ENCODE results near the gene MAP2K6.

The MAP2K6 gene

GRCh38 chr17:69414408-69415274 lies at the start of gene MAP2K6:
MAP2K6 (plus strand) TSS chr17:69414697; CDS start chr17:69414985, 288 bp downstream.
- no peak for DNase-seq

- no peak for DNase-seq
Observed at GRCh38 chr17:69367298-69367697, 47.2 kb upstream of the MAP2K6 start.

- no peak for DNase-seq
Observed at GRCh38 chr17:69373069-69373468, 41.4 kb upstream of the MAP2K6 start.

GRCh38 chr17:69375229-69375628 lies 39.3 kb upstream of the MAP2K6 start:
- DNase-seq: no peak

GRCh38 chr17:69388822-69389442 lies 25.6 kb upstream of the MAP2K6 start:
- DNase-seq: no peak

- DNase-seq: no peak
Observed at GRCh38 chr17:69390795-69391501, 23.5 kb upstream of the MAP2K6 start.

GRCh38 chr17:69401251-69401650 lies 13.2 kb upstream of the MAP2K6 start:
- no peak for DNase-seq

GRCh38 chr17:69402052-69402451 lies 12.4 kb upstream of the MAP2K6 start:
- no peak for DNase-seq

GRCh38 chr17:69404399-69404798 lies 10.1 kb upstream of the MAP2K6 start:
- DNase-seq: no peak

- DNase-seq: no peak
Observed at GRCh38 chr17:69405096-69405495, 9.4 kb upstream of the MAP2K6 start.

- DNase-seq: no peak
Observed at GRCh38 chr17:69406941-69407340, 7.6 kb upstream of the MAP2K6 start.

- DNase-seq: no peak
Observed at GRCh38 chr17:69407759-69408158, 6.7 kb upstream of the MAP2K6 start.

GRCh38 chr17:69410671-69411070 lies 3.8 kb upstream of the MAP2K6 start:
- no peak for DNase-seq

GRCh38 chr17:69411766-69412165 lies 2.7 kb upstream of the MAP2K6 start:
- no peak for DNase-seq

- no peak for DNase-seq
Observed at GRCh38 chr17:69412251-69412671, 2.2 kb upstream of the MAP2K6 start.

- no peak for DNase-seq
Observed at GRCh38 chr17:69415431-69415830, 934 bp downstream of the MAP2K6 start.

- DNase-seq: no peak
Observed at GRCh38 chr17:69417545-69418483, 3.3 kb downstream of the MAP2K6 start.

- no peak for DNase-seq
Observed at GRCh38 chr17:69418535-69418934, 4.0 kb downstream of the MAP2K6 start.

GRCh38 chr17:69423450-69423849 lies 9.0 kb downstream of the MAP2K6 start:
- DNase-seq: no peak

GRCh38 chr17:69424287-69425041 lies 10.0 kb downstream of the MAP2K6 start:
- DNase-seq: no peak

GRCh38 chr17:69425978-69426377 lies 11.5 kb downstream of the MAP2K6 start:
- no peak for DNase-seq

Measured in cortex of kidney (tissue), 1 donor.